ENCODE measurements around the gene ZNF710.

The ZNF710 gene

DNA sequence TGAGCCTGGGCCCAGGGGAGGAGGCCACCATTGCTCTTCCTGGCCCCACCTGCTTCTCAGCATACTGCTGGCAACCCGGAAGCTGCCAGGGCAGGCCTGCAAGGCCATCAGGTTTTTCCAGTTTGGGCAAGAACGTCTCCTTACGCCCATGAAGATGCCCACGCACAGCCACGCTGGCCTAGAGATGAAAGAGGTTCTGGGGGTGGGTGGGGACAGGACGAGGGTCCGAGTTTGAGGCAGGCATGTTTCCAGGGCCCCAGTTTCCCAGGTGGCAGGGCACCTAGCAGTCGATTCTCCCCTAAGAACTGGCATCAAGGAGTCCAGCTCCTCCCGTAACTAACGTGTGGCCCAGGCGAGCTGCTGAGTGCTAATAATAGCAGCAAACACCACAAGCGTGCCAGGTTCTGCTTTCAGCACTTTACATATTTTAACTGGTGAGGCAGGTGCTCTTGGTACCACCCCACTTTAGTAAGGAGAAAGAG, 45.8 kb downstream of the ZNF710 start:
- intact Hi-C loops (cut with DNase I) = no loop called here
- DNase-seq = no peak

DNA sequence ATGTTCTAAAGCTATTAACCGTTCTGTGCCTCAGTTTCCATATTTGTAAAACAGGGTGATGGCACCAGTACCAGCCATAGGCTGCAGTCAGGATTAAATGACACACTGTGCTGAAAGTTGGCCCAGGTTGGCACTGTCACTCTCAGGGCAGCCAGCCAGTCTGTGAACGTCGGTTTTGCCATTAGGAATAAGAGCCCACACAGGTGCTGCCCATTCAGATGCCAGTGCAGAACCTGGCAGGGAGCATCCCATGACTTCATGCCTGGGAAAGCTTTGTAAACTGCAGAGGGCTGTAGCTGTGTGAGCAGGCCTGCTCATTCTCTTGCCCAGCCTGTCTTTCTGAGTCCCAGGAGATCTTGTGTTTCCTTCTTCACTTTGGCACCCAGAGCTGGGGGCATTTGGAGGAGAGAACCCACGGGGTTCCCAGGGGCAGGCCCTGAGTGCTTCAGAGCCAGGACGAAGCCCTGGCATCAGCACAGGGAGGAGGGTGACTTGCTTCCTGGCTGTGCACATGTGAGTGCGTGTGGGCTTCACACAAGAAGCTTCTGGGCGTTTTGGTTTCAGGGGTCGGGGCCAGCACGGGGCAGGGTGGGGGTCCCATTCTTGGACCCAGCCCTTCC, 46.9 kb downstream of the ZNF710 start:
- DNase-seq = no peak
- intact Hi-C loops (cut with DNase I) = no loop called here

DNA sequence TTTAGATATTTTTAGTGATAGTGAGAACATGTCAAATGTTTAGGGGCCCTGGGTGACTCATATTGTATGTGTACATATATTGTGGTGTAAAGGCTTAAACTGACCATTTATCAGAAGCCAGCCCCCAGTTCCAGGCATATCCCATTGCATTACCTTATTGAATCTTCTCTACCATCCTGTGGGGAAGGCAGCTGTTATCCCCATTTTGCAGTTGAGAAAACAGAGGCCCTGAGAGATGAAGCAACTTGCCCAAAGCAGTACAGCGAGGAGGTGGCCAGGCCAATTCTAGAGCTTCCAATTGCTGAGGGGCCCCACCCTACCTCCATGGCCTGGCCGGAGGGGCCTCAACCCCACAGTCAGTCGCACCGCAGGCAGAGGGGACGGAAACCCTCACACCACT, 47.9 kb downstream of the ZNF710 start:
- intact Hi-C loops (cut with DNase I) = no loop called here
- no peak for DNase-seq

DNA sequence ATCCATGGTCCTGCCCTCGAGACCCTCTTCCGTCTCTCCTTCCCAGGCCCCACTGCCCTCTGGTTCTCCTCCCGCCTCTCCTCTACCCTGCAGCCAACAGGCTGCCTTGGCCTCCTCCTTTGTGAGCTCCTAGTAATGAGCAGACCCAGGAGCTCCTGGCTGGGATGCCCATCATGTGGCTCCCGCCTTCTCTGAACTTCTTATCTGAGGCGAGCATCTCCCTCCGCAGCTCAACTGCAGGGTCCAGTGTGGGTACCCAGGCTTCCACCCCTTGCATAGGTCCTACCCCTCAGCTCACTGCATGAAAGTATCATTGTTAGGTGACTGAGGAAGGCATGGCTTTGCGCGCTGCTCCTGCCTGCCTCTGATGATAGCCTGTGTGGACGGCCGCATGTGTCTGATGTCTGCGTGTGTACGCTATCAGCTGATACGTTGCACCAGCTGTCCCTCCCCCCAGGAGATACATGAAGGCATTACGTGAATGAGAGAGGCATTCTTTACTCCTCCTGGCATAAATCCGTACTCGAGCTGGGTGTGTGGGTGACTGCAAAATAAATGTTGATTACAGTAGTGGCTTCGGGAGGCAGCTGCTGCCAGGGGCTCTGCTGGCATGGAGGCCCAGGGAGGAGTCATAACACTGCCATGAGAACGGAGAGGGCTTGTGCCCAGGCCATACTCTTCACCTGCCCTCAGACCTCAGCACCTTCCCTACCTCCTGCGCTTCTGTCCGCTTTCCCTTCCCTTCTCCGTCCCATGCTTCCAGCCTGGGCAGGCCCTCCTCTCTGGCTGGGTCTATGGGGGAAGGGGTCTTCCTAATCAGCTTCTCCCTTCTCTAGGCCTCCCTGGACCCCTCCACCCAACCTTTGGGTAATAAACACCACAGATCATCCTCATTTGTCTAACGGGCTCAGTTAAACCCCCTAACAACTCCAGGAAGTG, 48.8 kb downstream of the ZNF710 start:
- DNase-seq = no peak
- intact Hi-C loops (cut with DNase I) = no loop called here

DNA sequence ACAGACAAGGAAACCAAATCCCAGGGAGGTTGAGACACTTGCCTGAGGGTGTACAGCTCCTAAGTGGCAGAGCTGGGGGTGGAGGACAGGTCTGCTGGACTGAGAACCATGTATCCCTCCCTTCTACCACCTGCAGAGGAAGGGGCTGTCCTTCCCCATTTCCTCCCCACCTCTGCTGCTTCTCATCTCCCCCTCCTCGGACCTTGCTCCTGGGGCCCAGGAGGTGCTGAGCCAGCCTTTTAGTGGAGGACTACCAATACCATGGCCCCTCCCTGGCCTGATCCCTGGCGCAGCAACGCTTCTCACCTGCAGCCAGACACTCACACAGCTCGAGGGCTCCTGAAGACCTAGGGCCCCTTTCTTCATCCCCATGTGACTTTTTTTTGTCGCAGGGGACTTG, 50.8 kb downstream of the ZNF710 start:
- DNase-seq = no peak
- intact Hi-C loops (cut with DNase I) = no loop called here

DNA sequence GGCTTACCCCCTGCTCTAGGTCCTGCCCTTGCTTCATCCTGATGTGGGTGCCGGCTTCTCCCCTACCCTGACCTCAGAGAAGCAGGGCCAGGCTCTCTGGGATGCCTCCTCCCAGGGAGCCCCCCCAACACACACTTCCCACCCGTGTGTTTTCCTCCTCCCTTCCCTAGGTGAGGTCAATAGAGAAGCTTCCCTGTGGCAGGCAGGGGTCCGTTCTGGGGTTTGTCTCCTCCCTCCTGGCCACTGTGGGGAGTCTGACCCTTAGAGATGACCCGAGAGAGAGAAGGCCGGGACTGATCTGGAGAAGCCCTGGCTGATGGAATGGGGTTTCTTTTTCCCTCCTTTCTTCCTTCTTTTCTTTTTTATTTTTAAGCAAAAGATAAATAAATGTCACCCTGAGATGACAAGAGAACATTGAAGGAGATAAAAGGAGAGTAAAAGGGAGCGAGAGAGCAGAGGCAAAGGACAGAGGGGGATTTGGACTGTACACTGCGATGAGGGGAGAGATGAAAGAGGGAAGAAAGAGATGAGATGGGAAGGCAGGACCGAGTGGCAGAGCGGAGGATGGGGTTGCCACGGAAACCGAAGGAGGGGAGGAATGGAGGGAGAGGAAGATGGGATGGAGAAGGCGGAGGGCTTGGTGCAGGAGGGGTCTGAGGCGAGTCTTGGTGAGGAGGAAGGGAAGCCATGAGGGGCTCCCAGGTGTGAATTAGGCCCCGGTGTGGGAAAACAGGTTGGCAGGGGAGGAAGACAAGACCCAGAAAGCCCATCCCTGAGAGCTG, 52.8 kb downstream of the ZNF710 start:
- intact Hi-C loops (cut with DNase I) = no loop called here
- peak in 18 of 42 donors; percentile 39 to 75 (median 62) for DNase-seq

- DNase-seq = no peak
- intact Hi-C loops (cut with DNase I) = no loop called here
These were observed 53.5 kb downstream of the ZNF710 start for GRCh38 chr15:90054618-90055097.

DNA sequence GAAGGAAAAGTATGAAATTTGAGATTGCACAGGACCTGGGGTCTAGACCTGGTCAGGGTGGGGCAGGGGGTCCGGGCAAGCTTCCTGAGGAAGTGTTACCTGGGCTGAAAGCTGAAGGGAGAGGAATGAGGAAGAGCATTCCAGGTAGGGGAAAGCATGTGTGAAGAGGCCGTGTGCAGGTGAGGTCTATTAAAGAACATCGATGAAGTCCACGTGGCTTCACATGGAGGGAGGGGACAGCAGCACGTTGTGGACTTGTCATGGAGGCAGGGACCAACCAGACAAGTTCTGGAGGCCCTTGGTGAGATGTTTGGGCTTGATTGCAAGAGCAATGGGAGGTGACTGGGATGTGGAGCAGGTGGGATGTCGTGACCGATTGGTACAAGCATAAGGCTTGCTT, 54.1 kb downstream of the ZNF710 start:
- no peak for DNase-seq

GRCh38 chr15:90056529-90056928, 55.4 kb downstream of the ZNF710 start:
- intact Hi-C loops (cut with DNase I) = no loop called here
- DNase-seq = peak in 2 of 42 donors; percentile 44 to 55

More for the DNA sequence above, 54.1 kb downstream of the ZNF710 start:
- intact Hi-C loops (cut with DNase I) = no loop called here

GRCh38 chr15:90058308-90058707, 57.2 kb downstream of the ZNF710 start:
- intact Hi-C loops (cut with DNase I) = no loop called here
- no peak for DNase-seq

- no peak for DNase-seq
- intact Hi-C loops (cut with DNase I) = no loop called here
These were observed 57.7 kb downstream of the ZNF710 start for GRCh38 chr15:90058775-90059174.

GRCh38 chr15:90059208-90059985, 58.3 kb downstream of the ZNF710 start:
- peak in 34 of 42 donors; percentile 34 to 81 (median 62) for DNase-seq
- intact Hi-C loops (cut with DNase I) = no loop called here

GRCh38 chr15:90060797-90061196, 59.7 kb downstream of the ZNF710 start:
- intact Hi-C loops (cut with DNase I) = loop anchor here (10.0 kb wide), 1 partner anchor 56 kb away; the partner anchor contains the start of gene ZNF710

GRCh38 chr15:90062023-90062442, 60.9 kb downstream of the ZNF710 start:
- intact Hi-C loops (cut with DNase I) = loop anchor here (10.0 kb wide), 1 partner anchor 57 kb away; the partner anchor contains the start of gene ZNF710
- peak in 18 of 42 donors; percentile 37 to 74 (median 52) for DNase-seq

More at GRCh38 chr15:90060797-90061196, 59.7 kb downstream of the ZNF710 start:
- DNase-seq = no peak

GRCh38 chr15:90062462-90062932, 61.4 kb downstream of the ZNF710 start:
- intact Hi-C loops (cut with DNase I) = loop anchor here (10.0 kb wide), 1 partner anchor 58 kb away; the partner anchor contains the start of gene ZNF710
- DNase-seq = no peak

DNA sequence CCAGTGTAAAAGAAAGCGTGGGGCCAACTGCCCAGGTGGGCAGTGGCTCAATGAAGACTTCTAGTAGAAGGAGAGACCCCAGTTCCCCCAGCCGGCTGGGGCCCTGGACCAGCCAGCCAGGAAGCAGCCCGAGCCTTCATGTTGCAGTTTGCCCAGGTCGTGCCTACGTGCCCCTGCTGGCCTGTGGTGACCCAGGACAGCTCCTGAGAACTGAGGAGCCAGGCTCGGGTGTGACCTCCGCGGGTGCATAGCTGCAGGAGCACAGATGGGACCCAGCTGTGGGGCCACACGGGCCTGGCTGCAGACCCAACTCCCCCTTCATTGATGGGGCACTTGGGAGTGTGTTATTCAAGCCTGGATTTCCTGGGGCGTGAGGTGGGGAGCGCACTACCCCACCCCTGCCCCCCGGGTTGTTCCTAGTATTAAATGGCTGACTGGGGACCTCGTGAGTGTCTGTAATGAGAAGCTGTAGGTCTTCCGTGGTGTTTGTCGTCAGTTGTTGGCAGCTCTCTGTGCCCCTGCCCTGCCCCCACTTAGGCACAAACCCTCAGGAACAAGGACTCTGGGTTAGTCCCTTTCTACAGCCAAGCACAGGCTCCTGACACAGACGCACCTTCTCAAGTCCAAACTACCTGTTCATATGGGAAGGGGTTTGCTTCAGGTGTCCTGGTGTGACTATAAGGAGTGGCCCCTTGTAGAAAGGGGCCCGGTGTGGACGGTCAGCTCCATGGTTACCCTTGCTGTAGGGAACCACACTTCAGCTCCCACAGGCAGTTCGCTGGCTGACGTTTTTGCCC, 62.0 kb downstream of the ZNF710 start:
- intact Hi-C loops (cut with DNase I) = loop anchor here (10.0 kb wide), 1 partner anchor 58 kb away; the partner anchor contains the start of gene ZNF710
- no peak for DNase-seq

- intact Hi-C loops (cut with DNase I) = loop anchor here (10.0 kb wide), 1 partner anchor 59 kb away; the partner anchor contains the start of gene ZNF710
- DNase-seq = peak in 14 of 42 donors; percentile 38 to 62 (median 52)
These were observed 62.7 kb downstream of the ZNF710 start for GRCh38 chr15:90063770-90064247.

Measured in head of caudate nucleus (tissue), 42 donors.